ENCODE data around the gene UBE2I.

The UBE2I gene

DNA sequence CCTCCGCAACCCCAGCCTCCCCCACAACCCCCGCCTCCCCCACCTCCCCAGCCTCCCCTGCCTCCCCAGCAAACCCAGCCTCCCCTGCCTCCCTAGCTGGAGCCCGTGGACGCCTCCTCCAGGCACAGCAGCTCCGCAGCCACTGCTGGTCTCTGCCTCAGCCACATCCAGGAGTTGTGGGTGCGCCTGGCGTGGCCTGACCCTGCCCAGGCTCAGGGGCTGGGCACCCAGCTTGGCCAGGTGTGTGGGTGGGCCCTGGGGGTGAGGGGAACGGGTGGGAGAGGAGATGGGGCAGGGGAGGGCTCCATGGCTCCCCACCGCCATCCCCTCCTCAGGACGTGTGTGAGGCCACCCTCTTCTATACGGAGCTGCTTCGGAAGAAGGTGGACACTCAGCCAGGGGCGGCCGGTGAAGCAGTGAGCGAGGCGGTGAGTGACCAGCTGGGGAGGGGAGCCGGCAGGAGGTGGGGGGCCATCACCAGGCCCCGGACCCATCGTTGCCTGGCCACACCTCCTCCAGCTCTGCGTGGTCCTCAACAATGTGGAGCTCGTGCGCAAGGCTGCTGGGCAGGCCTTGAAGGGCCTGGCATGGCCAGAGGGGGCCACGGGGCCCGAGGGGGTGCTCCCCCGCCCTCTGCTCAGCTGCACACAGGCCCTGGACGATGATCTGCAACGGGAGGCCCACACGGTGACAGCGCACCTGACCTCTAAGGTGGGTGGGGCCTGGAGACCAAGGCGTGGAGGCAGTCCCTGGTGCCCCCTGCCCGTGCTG lies 36.4 kb downstream of the UBE2I start:
- no peak for FAIRE-seq

DNA sequence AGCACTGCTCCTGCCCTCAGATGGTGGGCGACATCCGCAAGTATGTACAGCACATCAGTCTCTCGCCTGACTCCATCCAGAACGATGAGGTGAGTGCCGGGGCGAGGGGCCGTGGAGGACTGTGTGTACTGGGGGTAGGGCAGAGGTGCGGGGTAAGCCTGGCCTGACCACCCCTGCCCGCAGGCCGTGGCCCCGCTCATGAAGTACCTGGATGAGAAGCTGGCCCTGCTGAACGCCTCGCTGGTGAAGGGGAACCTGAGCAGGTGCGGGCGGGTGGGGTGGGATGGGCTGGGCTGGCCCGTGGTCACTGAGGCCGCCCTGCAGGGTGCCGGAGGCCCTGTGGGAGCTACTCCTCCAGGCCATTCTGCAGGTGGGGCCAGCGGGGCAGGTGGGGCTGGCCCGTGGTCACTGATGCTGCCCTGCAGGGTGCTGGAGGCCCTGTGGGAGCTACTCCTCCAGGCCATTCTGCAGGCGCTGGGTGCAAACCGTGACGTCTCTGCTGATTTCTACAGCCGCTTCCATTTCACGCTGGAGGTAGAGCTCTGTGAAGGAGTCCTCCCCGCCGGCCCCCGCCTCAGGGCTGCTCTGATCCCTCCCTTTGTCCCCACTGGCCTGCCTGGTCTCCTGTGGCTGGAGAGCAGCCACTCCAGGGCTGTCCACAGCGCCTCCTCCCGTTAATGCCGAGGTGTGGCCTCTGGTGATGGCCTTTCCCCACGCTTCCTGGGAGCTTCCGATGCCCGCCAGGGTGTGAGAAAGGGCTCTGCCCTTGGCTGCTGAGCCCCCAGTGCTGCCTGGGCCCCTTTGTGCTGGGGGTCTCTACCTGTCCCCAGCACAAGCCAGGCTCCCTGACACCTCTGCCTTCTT lies 37.2 kb downstream of the UBE2I start:
- FAIRE-seq, result no peak

DNA sequence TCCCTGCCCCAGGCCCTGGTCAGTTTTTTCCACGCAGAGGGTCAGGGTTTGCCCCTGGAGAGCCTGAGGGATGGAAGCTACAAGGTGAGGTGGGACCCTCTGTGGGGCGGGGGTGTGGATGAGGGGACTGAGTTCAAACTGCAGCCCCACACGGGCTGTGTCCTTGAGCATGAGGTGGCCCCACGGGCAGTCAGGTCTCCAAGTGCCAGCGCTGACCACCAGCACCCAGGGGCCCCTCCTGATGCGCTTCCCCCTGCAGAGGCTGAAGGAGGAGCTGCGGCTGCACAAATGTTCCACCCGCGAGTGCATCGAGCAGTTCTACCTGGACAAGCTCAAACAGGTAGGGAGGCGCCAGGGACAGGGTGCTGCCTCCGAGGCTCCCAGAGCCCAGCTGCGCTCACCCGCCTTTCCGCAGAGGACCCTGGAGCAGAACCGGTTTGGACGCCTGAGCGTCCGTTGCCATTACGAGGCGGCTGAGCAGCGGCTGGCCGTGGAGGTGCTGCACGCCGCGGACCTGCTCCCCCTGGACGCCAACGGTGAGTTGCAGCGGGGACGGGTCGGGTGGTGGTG lies 37.9 kb downstream of the UBE2I start:
- no peak for FAIRE-seq

DNA sequence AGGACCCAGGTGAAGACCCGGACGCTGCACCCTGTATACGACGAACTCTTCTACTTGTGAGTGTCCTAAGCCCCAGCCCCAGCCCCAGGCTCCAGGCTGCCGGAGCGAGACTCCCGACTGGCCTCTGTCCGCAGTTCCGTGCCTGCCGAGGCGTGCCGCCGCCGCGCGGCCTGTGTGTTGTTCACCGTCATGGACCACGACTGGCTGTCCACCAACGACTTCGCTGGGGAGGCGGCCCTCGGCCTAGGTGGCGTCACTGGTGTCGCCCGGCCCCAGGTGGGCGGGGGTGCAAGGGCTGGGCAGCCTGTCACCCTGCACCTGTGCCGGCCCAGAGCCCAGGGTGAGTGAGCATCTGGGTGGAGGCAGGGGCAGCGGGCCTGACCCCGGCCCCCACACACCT lies 38.5 kb downstream of the UBE2I start:
- FAIRE-seq, result no peak

DNA sequence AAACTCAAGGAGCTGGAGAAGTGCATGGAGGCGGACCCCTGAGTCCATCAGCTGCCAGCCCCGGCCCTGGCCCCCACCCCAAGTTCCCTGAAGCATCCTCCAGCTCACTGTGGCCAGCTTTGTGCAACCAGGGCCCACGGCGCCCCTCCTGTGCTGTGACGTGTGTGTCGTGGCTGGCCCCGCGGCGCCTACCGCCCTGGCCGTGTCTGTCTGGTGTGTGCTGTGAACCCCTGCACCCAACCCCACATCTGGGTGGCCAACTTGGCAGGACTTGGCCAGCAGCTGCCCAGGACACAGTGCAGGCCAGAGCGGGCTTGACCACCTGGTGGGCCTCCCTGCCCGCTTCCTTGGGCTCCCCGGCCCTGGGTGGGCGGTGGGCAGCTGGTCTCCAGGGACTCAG lies 39.0 kb downstream of the UBE2I start:
- FAIRE-seq, result no peak

DNA sequence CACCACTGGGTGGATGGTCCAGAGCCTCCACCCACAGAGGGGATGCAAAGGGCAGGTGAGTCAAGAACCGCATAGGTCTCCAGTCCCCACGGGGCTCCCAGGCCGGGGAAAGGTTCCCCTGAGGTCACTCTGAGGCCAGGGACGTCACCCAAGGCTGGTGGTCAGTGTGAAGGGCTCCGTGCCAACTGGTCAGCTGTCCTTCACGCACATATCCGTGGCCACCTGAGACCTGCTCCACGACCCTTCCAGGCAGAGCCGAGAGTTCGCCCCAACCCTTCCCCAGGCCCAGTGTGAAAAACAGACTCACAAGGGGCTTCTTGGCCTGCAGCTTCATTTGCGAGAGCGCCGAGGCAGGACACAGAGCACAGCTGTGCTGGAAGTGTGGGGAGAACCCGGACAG lies 39.5 kb downstream of the UBE2I start:
- FAIRE-seq, result no peak

DNA sequence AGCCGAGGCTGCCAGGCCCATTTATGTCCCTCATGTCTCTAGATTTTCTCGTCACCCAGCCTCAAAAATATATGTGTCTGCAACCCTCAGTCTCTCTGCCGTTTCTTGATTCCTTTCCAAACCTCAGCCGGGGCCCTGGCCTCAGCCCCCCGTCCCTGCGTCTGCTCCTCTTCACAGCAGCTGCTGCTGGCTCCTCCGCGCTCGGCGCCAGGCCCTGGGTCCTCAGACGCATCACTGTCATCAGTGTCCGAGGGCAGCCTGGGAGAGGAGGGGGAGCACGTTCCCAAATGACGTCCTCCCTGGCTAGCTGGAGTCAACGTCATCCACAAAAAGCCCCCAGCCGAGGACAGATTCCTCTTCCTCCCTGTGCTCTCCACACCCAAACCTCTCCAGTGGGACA lies 39.9 kb downstream of the UBE2I start:
- FAIRE-seq, result no peak

DNA sequence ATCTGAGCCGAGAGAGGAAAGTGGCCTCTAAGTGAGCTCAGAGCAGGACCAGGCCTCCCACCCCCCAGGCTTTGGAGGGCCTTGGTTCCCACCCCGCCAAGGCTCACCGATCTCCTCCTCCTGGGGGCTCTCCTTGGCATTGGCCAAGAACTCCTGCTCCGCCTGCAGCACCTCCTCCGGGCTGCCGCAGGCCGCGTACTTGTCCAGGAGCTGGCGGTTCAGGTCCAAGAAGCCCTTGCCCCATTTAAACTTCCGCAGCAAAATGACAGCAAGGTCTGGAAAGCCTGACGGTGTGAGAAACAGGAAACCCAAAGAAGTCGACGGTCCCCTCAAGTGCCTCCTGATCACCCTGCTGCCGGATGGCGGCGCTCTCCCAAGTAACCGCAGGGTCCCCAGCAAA lies 40.5 kb downstream of the UBE2I start:
- no peak for FAIRE-seq

DNA sequence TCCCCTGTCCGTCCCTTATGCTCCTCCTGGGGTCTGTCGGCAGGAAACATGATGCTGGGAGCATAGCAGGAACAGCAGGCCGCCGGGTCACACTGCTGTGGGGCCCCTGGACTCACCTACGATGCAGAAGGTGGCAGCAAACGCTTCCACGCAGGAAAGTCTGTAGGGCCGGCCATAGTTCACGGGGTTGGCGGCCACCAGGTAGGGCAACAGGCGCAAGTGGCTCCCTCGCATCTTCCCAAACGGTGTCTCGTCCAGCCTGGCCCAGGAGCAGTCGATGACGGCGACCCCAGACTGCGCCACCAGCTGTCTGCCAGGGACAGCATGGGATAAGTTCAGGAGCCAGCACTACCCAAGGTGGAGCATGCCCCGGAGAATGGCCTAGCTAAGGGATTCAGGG lies 41.3 kb downstream of the UBE2I start:
- FAIRE-seq, result no peak

DNA sequence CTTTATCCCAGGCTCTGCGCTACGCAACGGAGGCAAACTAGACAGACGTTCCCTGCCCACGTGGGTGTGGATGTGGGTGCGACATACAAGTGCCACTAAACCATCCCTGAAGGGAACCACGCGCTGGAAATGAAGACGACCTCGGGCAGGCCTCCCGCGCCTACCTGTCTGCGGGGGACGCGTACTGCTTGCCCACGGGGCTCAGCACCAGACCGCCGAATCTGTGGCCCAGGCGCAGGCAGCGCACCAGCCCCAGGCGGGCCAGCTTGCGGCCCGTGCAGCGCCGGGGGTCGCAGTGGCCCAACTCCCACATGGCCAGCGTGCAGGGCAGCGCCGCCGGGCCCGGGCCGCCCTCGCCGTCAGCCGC lies 41.8 kb downstream of the UBE2I start:
- FAIRE-seq, result no peak

DNA sequence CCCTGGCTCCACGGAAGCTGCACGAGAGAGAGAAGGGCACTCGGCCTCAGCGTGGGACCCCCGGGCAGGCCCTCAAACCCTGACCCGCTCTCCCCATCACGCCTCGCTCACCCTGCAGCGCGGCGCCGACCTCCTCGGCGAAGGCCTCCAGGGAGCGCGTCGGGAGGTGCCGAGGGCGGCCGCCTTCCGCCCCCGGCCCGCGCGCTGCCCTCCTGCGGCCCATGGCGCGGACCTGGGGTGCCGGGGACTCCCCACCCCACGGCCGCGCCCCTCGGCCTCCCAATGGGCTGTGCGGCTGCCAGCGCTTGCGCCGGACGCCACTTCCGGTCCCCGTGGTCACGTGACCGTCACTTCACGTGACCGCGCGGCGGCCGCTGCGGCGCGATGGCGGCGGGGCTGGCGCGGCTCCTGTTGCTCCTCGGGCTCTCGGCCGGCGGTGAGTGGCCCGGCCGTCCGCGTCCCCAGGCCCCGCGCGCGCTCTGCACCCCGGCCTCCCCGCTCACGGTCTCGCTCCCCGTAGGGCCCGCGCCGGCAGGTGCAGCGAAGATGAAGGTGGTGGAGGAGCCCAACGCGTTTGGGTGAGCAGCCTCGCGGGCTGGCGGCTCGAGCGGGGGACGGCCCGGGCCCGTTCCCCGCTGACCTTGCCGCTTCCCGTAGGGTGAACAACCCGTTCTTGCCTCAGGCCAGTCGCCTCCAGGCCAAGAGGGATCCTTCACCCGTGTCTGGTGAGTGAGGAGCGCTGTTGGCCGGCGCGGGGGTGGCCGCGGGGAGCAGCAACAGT lies 42.3 kb downstream of the UBE2I start, which contains the start of the genes GNPTG and TSR3:
Gene GNPTG (plus strand): TSS at position 350 of the 781 bp plus-strand sequence. CDS start 35 bp downstream, at position 385.
Gene TSR3 (minus strand): TSS at position 297 of the 781 bp plus-strand sequence. CDS start 74 bp downstream, at position 223.
- no peak for FAIRE-seq

DNA sequence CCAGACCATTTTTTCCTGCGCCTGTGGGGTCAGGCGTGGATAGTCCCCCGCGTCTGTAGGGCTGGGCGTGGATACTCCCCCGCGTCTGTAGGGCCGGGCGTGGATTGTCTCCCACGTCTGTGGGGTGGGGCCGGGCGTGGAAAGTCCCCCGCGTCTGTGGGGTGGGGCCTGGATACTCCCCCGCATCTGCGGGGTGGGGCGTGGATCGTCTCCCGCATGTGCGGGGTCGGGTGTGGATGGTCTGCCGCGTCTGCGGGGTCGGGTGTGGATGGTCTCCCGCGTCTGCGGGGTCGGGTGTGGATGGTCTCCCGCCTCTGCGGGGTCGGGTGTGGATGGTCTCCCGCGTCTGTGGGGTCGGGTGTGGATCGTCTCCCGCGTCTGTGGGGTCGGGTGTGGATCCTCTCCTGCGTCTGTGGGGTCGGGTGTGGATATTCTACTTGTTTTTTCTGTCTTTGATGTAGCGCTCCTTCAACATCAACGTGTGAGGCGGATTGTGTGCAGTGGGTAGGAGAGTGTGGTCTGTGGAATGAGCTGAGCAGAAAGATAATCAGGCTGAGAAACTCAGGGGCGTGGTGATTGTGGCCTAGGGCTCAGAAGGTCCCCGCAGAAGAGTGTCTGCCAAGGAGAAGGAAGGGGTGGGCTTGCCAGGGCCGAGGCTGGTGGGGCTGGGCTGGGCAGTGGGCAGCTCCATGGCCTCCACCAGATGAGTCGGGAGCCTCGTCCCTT lies 45.5 kb downstream of the UBE2I start:
- no peak for FAIRE-seq

DNA sequence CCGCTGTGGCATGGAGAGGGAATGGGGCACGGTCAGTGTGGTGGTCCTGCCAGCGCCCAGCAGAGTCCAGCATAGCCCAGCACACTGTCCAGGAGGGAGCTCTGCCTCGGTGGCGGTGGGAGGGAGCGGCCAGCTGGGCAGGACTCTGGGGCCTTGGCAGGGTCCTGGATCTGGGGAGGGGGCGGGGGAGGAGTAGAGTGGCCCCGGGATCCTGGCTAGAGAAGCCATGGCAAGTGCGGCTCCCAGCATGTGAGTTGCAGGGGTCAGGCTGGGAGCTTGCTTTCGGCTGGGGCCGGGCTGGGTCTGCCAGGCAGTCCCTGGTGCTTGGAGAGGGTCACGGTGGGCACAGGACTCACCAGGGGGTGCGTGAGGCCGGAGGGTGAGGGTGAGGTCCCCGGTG lies 46.2 kb downstream of the UBE2I start:
- FAIRE-seq, result no peak

DNA sequence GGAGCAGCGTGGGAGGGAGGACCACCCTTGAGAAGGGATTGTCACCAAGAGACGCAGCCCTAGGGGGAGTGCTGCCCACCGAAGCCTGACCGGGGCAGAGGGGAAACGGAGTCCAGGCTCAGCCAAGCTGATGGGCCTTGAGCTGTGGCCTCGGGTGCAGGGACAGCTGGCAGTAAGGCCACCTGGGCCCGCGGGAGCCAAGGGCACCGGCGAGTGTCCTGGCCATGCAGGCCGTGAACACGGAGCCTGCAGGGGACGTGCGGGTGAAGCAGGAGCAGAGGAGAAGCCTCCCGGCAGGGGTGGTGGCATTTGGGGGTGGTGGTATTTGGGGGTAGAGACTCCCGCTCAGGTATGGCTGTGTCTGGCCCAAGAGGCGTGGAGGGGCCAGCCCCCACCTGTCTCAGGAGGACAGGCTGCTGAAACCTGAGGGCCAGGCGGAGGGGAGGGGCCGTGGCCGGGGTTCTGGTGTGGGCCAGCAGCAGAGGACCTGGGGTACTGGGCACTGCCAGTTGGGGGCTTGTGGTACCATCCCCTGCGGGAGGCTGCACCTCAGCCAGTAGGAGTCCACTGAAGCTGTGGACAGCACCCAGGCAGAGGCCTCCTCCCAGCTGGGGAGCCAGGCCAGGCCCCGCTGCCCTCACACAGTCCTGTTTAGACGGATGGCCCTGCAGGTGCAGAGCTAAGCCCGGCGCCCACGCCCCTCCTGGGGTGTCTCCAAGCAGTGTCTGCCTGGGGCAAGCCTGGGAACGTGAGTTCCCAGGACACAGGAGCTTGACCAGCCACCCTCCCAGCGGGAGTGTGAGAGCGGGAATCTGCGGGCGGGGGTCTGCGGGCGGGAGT lies 46.8 kb downstream of the UBE2I start:
- FAIRE-seq, result no peak

DNA sequence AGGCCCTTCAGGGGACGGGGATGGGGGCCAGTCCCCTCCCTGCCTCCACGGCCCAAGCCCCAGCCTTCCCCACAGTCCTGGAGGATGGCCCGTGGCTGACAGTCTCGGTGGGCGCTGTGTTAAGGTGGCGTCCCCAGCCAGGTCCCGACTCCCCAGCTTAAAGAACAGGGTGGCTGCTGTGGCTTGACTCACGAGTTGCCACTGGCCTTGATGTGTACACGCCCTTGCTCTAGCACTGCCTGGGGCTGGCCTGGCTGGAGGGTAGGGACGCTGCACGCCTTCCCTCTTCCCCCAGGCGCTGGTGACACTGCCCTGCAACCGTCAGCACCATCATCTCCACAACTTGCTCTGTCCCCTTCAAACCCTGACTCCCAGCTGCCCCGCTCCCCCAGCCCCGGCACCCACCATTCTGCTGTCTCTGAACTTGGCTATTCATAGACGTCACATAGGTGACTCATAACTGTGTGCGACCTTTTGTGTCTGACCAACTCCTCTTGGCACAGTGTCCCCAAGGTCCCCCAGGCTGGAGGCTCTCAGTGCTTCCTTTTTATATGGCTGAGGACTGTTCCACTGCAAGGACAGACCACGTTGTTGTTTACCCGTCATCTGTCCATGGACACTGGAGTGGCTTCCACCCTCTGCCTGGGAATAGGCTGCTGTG lies 48.6 kb downstream of the UBE2I start:
- FAIRE-seq, result no peak

DNA sequence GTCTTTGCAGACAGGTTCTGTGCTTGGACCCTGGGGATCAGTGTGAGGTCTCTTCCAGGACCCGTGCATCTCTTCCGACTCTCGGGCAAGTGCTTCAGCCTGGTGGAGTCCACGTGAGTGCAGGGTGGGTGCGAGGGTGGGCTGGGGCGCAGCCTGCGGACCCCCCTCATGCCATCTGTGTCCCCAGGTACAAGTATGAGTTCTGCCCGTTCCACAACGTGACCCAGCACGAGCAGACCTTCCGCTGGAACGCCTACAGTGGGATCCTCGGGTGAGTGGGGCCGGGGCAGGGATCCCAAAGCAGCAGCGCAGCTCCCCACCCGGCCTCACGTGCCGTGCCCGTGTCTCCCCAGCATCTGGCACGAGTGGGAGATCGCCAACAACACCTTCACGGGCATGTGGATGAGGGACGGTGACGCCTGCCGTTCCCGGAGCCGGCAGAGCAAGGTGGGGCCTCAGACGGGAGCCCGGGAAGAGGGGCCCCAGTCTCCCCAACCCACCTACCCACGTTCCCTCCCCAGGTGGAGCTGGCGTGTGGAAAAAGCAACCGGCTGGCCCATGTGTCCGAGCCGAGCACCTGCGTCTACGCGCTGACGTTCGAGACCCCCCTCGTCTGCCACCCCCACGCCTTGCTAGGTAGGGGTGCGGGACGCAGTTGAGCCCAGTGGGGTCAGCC lies 52.4 kb downstream of the UBE2I start:
- FAIRE-seq, result no peak

DNA sequence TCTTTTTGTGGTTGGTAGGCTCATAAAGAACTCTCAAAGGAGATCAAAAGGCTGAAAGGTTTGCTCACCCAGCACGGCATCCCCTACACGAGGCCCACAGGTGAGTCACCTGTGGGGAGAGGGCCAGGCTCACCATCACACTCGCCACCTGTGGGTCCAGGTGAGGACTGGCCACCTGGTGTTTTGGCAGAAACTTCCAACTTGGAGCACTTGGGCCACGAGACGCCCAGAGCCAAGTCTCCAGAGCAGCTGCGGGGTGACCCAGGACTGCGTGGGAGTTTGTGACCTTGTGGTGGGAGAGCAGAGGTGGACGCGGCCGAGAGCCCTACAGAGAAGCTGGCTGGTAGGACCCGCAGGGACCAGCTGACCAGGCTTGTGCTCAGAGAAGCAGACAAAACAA lies 53.4 kb downstream of the UBE2I start:
- FAIRE-seq, result no peak

DNA sequence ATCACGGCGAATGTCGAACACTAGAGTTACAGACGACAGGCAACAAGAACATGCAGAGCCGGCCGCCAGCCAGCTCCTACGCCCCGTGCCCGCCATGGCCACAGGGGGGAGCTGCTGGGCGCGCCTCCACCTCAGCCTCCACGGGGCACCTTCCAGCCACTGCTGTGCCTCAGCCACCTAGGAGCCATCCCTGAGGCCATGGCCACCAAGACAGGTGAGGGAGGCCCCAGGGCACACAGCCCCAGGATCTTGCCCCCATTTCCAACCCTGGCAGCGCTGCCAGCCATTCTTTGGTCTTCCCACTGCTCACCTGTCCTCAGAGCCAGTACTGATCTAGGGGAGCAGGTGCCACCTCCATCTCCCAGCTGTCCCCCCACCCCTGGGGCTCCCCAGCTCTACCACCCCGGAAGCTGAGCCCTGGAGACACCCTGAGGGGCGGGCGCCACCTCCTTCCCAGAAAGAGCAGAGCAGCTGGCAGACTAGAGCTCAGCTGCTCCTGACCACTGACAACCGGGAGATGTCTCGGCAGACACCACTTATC lies 54.1 kb downstream of the UBE2I start:
- no peak for FAIRE-seq

DNA sequence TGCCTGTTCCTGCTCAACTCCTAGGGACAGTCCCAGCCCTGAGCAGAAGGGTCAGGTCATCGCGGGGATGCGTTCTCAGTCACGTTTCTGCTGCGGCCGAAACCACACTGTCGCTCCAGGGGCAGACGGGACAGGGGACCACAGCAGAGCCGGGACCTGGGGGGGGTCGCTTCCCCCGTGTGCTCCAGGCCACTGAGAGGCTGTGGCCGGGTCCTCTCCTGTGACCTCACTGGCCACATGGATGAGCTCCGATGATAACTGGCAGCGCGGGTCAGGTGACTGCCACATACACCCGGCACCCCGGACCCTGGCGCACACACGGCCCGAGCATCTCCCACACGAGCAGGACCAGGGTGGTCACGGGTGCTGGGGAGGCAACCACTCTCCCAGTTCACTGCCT lies 55.1 kb downstream of the UBE2I start:
- no peak for FAIRE-seq
